Inferior parietal cortex (tissue), 1 donor: Measurements from ENCODE around the gene HSF2BP.
"Not testable (repeated sequence)": the region's sequence is repeated elsewhere in the genome, so short reads cannot be mapped to it uniquely, and the experiment has no call there.

Experiments used
- DNase-seq: peaks from one replicate; pipeline ENCODE4 v3.0.0-alpha.2; 2016; ENCODE audit errors: extremely low spot score

Gene HSF2BP

GRCh38 chr21:43659136-43660000 lies at the start of gene HSF2BP, which contains the start of gene RRP1B:
Gene HSF2BP, minus strand, starts transcription at chr21:43659488. Its CDS starts 1,392 bp downstream, at chr21:43658096.
Gene RRP1B, plus strand, starts transcription at chr21:43659560. Its CDS starts 105 bp downstream, at chr21:43659665.
- DNase-seq = peak; percentile 83

- DNase-seq = no peak
Observed at GRCh38 chr21:43708745-43709381, 49.6 kb upstream of the HSF2BP start.

GRCh38 chr21:43707462-43707861 lies 48.2 kb upstream of the HSF2BP start:
- DNase-seq = no peak

DNA sequence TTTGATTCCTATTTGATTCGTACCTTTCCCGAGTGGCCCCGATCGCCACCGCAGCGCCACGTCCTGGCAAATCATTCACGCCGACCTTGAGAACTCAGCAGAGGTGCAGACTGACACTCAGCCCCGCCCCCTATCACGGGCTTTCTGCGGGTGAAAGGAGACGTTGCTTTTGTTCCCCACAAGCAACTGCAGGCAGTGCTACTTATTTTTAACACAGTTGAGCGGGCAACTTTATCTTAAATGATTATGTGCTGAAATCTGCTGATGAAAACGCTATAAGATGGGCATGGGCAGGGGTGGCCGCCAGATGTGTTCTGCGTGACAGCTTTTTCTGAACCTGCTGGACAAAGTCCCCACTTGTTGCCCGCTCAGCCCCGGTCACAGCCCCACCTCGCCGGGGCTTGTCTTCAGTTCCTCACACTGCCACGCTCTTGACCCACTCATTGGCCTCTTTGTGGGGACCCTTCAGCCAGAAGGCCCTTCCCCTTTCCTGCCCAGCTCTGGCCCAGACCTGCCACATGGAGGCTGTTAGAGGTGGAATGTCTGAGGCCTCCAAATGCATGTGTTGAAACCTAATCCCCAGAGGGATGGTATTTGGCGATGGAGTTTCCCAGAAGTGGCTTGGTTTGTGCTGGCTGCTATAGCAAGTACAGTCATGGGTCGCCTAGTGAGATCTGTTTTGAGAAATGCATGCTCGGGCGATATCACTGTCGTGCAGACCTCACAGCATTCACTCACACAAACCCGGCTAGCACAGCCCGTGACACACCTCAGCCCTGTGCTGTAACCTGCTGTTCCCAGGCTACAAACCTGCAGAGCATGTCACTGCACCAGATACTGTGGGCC lies 44.0 kb upstream of the HSF2BP start:
- DNase-seq = no peak

- DNase-seq = no peak
Observed at GRCh38 chr21:43702785-43703034, 43.4 kb upstream of the HSF2BP start.

GRCh38 chr21:43701936-43702784 lies 42.9 kb upstream of the HSF2BP start:
- no peak for DNase-seq

DNA sequence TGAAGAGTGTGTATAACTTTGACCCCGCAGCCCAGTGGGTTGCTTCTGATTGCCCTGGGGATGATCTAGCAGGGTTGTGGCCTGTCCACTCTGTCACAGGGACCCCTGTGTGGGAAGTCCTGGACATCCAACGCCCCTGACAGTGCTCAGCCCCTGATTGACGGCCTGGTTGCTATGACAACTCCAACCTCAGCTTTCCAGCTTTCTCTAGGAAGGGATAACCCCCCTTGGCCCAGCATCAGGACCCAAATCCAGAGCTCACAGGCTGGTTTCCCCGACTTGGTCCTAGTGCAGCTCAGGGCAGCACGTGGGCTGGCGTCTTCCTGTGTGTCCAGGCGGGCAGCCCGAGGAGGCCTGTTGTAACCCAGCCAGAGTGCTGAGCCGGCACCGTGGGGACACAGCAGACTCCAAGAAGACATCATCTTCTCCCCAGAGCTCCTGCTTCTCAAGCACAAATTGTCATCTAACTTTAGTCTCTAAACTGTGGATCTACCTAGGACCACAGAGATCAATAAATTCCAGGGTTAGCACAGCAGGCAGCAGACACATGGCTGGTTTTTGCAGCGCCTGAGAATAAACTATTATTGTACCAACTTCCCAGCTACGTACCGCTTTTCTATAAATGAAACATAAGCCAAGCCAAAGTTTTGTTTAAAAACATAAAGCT lies 40.8 kb upstream of the HSF2BP start:
- DNase-seq = no peak

- not testable (repeated sequence) for DNase-seq
Observed at GRCh38 chr21:43699492-43699777, 40.1 kb upstream of the HSF2BP start.

DNA sequence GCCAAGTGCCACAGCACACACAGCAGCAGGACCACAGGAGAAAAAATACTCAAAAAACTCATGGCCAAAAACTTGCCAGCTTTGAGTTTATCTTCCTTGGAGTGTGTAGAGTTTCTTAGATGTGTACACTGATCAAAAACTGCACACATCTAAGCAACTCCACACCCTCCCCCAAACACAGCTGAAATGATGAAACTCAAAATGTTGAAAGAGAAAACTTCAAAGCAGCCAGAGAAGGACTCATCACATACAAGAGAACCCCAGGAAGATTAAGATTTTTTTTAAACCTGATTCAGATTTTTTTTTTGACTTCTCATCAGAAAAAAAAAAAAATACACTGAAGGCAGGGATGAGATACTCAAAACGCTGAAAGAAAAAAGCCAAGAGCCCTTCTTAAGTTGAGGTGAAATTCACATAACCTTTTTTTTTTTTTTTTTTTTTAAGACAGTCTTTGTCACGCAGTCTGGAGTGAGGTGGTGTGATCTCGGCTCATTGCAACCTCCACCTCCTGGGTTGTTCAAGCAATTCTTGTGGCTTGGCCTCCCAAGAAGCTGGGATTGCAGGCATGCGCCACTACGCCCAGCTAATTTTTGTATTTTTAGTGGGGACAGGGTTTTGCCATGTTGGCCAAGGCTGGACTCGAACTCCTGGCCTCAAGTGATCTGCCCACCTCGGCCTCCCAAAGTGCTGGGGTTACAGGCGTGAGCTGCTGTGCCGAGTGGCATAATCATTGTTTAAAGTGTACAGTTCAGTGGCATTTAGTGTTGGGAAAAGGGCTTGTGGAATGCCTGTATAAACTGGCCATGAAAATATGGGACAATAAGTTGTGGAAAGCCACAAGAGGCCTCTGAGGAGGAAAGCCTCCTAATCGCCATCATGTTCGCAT lies 38.7 kb upstream of the HSF2BP start:
- no peak for DNase-seq

- no peak for DNase-seq
Observed at GRCh38 chr21:43696214-43696613, 36.9 kb upstream of the HSF2BP start.

DNA sequence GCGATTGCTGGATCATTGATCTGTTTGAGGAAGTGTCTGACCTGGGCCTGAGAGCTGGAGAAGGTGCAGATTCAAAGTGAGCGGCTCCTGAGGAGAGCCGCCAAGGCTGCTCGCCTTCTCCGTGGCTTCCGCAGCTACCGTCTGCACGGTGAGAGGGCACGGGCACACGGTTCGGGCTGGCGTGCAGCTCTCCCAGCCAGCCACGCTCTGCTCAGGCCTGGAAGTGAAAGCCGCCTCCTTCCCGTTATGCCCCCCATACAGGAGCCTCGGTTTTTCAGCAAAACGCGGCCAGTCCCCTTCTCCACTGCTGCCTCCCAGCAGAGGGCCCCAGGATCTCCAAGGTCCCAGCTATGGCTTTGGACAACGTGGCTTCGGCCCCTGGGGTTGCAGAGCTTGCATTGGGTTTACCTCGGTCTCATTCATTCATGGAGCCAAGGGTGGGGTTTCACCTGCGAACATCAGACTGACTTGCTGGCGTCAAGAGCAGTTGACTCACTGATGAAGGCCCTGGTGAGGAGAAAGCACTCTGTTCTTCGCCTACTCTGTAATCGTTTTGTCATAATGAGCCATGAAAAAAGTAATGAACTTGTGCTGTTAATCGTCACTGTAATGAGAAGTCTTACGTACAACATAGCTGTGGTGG lies 35.3 kb upstream of the HSF2BP start:
- no peak for DNase-seq

- no peak for DNase-seq
Observed at GRCh38 chr21:43693981-43694380, 34.7 kb upstream of the HSF2BP start.

- no peak for DNase-seq
Observed at GRCh38 chr21:43692949-43693348, 33.7 kb upstream of the HSF2BP start.

- no peak for DNase-seq
Observed at GRCh38 chr21:43691801-43692200, 32.5 kb upstream of the HSF2BP start.

- no peak for DNase-seq
Observed at GRCh38 chr21:43691086-43691795, 32.0 kb upstream of the HSF2BP start.

- DNase-seq = no peak
Observed at GRCh38 chr21:43690346-43690745, 31.1 kb upstream of the HSF2BP start.

DNA sequence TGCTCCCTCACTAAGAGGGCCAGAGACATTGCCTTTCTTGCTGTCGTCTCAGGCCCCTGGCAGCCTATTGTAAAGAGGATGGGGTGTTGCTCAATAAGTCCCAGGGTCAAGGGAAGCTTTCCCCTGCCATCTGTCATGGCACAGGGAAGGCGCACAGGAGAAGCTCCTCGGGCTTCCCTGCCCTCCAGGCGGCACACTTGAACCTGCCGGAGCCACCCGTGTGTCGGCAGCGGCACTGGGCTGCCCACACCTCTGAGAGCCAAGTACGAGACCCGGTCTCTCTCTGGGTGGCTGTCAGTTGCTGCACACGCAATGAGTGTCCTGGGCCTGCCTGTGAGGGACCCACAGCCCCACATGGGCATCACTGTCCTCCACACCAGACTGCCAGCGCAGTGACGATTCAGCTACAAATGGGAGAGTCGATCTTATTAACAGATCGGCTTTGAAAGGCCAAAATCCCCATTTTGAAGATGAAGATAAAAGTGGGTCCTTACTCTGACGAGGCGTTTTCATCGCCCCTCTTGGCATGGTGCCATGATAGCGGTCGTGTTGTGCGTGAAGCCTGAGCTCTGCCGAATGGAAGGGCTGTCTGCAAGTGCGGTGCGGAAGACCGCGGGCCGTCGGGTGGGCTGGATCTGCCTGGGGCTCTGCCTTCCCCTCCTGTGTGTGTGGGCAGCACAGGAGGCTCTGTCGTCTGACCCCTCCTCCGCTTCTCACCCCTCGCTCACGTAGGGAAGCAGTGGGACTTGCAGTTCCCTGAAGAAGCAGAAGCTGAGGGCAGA lies 30.5 kb upstream of the HSF2BP start:
- DNase-seq = no peak

GRCh38 chr21:43688906-43689305 lies 29.6 kb upstream of the HSF2BP start:
- DNase-seq = no peak
